ENCODE measurements around the gene PTGR3. TPM values are rescaled to one million over a fixed set of nuclear protein-coding genes. Genes with fewer than 3 reads are reported as not detected.

The PTGR3 gene
- total RNA-seq, 2 donors from 2014 or later = 43.4 to 59.1 TPM

GRCh38 chr18:75222407-75222806, 13.5 kb upstream of the PTGR3 start:
- no peaks in the 10 kb centered on the region for H3K27me3 ChIP-seq
- H3K9me3 ChIP-seq = no peaks in the 10 kb centered on the region
- H3K36me3 ChIP-seq = no peaks in the 10 kb centered on the region
- H3K27ac ChIP-seq = no peak overlapping the region
- no peak overlapping the region for H3K4me3 ChIP-seq
- TF ChIP-seq CTCF (IDR thresholded peaks at IDR 0.05) = no peak
- H3K4me1 ChIP-seq = peaks cover 8% of the 10 kb centered on the region
- no peak overlapping the region for H3K9ac ChIP-seq (ENCODE audit: low read depth in 2 of 2, low read length in 2 of 2)
- intact Hi-C loops (cut with DNase I) = no loop called here
- DNase-seq = no peak

GRCh38 chr18:75221897-75222296, 13.0 kb upstream of the PTGR3 start:
- H3K4me1 ChIP-seq = peaks cover 8% of the 10 kb centered on the region
- no peaks in the 10 kb centered on the region for H3K27me3 ChIP-seq
- H3K36me3 ChIP-seq = no peaks in the 10 kb centered on the region
- H3K9me3 ChIP-seq = no peaks in the 10 kb centered on the region
- TF ChIP-seq CTCF (IDR thresholded peaks at IDR 0.05) = no peak
- no peak overlapping the region for H3K27ac ChIP-seq
- no peak overlapping the region for H3K4me3 ChIP-seq
- intact Hi-C loops (cut with DNase I) = no loop called here
- DNase-seq = no peak
- H3K9ac ChIP-seq (ENCODE audit: low read depth in 2 of 2, low read length in 2 of 2) = no peak overlapping the region

DNA sequence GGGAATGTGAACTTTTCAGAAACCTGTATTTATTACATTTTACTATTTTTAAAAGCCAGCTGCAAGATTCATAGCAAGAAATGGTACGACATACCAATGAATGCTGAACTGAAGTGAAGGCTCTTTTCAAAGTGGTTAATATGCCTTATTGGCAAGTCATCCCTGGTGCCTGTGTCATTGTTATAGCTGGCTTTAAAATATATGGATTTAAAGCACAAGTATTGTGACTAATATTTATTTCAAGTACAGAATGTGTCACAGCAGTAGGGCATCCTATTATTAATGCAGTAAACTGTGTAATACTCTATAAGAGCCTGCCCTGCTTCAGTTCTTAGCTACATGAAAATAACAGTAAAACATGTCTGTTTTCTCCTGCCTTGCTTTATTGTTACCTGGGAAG, 12.5 kb upstream of the PTGR3 start:
- Histone ChIP-seq H3K36me3 (no peaks in the 10 kb centered on the region), H3K27me3 (no peaks in the 10 kb centered on the region), H3K9me3 (no peaks in the 10 kb centered on the region), H3K27ac (no peak overlapping the region), H3K9ac (ENCODE audit: low read depth in 2 of 2, low read length in 2 of 2) (no peak overlapping the region), H3K4me1 (peaks cover 8% of the 10 kb centered on the region), H3K4me3 (no peak overlapping the region)
- TF ChIP-seq CTCF (IDR thresholded peaks at IDR 0.05) = no peak
- DNase-seq = no peak
- intact Hi-C loops (cut with DNase I) = no loop called here

GRCh38 chr18:75220551-75221355, 11.8 kb upstream of the PTGR3 start:
- H3K4me3 ChIP-seq = no peak overlapping the region
- H3K27ac ChIP-seq = peak overlapping the region; percentile 84
- no peaks in the 10 kb centered on the region for H3K27me3 ChIP-seq
- H3K9ac ChIP-seq (ENCODE audit: low read depth in 2 of 2, low read length in 2 of 2) = no peak overlapping the region
- DNase-seq = no peak
- intact Hi-C loops (cut with DNase I) = no loop called here
- no peaks in the 10 kb centered on the region for H3K9me3 ChIP-seq
- H3K4me1 ChIP-seq = peaks cover 10% of the 10 kb centered on the region
- H3K36me3 ChIP-seq = no peaks in the 10 kb centered on the region
- TF ChIP-seq CTCF (IDR thresholded peaks at IDR 0.05) = no peak

DNA sequence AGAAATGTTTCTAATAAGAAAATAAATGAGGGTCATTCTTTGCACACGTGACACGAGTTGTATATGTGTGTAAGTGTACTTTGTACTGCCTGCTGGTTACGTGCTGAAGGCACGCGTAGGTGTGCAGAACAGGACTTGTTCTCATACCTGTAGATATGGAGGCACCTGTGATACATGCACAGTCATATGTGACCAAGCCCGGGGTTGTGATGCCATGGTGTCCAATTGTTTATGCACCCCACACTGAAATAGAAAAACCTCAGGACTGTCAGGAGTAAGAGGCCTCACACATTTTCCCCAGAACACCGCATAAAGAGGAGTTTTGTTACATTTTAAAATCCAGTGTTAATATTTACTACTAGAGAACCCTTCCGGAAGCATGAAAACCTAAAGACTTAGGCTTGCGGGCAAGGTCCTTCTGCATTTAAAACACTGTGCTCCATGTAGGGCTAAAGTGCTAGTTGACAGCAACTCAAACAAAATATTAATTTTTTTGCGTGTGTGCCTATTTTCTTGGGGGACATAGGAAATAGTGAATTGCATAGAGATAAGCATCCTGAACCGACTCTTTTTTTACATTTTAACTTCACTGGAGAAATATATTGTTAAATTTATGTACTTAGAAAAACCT, 10.9 kb upstream of the PTGR3 start:
- peak; percentile 43 for DNase-seq
- H3K4me3 ChIP-seq = no peak overlapping the region
- no peak for TF ChIP-seq CTCF (IDR thresholded peaks at IDR 0.05)
- H3K36me3 ChIP-seq = no peaks in the 10 kb centered on the region
- peak overlapping the region; percentile 84 for H3K27ac ChIP-seq
- H3K9me3 ChIP-seq = no peaks in the 10 kb centered on the region
- intact Hi-C loops (cut with DNase I) = no loop called here
- H3K9ac ChIP-seq (ENCODE audit: low read depth in 2 of 2, low read length in 2 of 2) = peak overlapping the region in 1 of 2 donors; percentile 64
- H3K27me3 ChIP-seq = no peaks in the 10 kb centered on the region
- peaks cover 19% of the 10 kb centered on the region for H3K4me1 ChIP-seq
